Spleen (tissue), 7 donors: ENCODE results near the gene UNC13A.

Experiments
- CTCF ChIP-seq, 11 experiments: fragments of 200-600 bp in 7 of 11; fragments of 450-650 bp in 4 of 11; sonication (generic) in 4 of 11; IDR thresholded peaks in 8 of 11; conservative IDR thresholded peaks in 3 of 11; 1 replicate in 7 of 11; 2 replicates in 4 of 11; pipeline versions ENCODE4 v1.4.0 to v1.8.0; 2016 to 2021; ENCODE audit warnings: antibody characterized with exemption in 11 of 11, inconsistent platforms in 4 of 11, mild to moderate bottlenecking in 1 of 11
- POLR2A ChIP-seq, 3 donors: fragments of 450-650 bp; IDR thresholded peaks; one replicate each; pipeline ENCODE4 v1.5.1; 2017; ENCODE audit warnings: antibody characterized with exemption in 3 of 3, mild to moderate bottlenecking in 1 of 3
- POLR2AphosphoS5 ChIP-seq, 3 donors: sonication (generic); formaldehyde crosslinking; IDR thresholded peaks; one replicate each; pipeline ENCODE4 v1.5.1; 2017; ENCODE audit warnings: antibody characterized with exemption in 3 of 3
- donor health status: DM: no; HTN: no; CAD: no; lungs with moderate emphysema.
- donor health status: DM: no; HTN: no; CAD: no.
- donor health status: DM: no; HTN: no; CAD: no.

GRCh38 chr19:17695198-17695597, 7.0 kb upstream of the UNC13A start:
- TF ChIP-seq CTCF (IDR thresholded peaks at IDR 0.05 in 8 of 11, conservative IDR thresholded peaks at IDR 0.05 in 3 of 11) (no peak), POLR2A (IDR thresholded peaks at IDR 0.05) (no peak), POLR2AphosphoS5 (IDR thresholded peaks at IDR 0.05) (no peak)
